NOMO-1 treated with dmso at 0.1 percent for 144 hours (cell line): Measurements from ENCODE around the gene NOX3.
"Not testable (repeated sequence)": the region's sequence is repeated elsewhere in the genome, so short reads cannot be mapped to it uniquely, and the experiment has no call there.

Source experiments
- DNase-seq: peaks from one replicate; lab custom pipeline; 2025; ENCODE audit not compliant: unreplicated experiment; lab: John Stamatoyannopoulos, UW

Gene NOX3

GRCh38 chr6:155373276-155373675 is 82.4 kb downstream of the NOX3 start:
- DNase-seq: no peak

GRCh38 chr6:155372256-155372655 is 83.4 kb downstream of the NOX3 start:
- no peak for DNase-seq

DNA sequence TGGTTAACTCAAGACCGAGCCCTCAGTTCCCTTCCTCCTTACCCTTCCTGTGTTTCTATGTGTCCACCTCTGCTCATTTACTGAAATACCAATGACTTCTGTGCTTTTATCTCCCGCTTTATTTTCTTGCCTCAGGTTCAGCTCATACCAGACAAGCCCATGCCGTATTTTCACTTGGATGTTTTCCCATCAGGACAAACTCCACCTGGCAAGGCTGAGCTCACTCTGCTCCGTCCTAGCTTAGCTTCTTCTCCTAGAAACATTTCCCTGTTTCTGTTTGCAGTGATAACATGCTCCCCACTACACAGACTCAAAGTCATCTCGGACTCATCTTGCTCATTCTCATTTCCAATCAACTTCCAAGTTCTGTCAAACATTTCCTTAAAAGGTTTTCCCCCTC is 84.4 kb downstream of the NOX3 start:
- no peak for DNase-seq

- no peak for DNase-seq
These were observed 89.3 kb downstream of the NOX3 start for GRCh38 chr6:155366325-155366724.

DNA sequence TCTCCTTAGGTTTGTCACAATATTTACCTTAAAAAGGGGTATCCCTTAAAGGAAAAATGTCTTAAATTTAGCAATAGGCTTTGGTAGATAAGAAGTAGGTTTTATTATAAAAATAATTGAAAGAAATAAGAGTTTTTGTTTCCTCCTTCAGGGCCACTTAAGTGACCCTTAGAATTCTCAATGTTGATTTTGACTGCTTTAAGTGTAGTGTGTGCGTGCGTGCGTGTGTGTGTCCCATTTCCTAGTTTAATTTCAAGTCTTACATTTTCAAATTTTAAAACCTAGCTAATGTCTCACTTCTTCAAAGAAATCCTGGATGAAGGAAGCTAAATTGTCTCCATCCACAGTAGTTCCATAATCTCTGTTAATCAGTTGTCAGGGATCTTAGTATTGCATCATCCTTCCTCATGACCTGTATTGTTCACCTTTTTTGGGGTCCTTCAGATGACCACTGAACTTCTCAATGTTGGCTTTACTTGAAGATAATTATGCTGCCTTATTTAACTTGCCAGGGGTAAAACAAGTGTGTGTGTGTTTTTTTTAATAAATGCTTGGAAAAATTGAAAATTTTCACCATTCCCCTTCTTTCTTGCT is 90.7 kb downstream of the NOX3 start:
- DNase-seq: no peak

- DNase-seq: not testable (repeated sequence)
These were observed 91.6 kb downstream of the NOX3 start for GRCh38 chr6:155364021-155364420.

DNA sequence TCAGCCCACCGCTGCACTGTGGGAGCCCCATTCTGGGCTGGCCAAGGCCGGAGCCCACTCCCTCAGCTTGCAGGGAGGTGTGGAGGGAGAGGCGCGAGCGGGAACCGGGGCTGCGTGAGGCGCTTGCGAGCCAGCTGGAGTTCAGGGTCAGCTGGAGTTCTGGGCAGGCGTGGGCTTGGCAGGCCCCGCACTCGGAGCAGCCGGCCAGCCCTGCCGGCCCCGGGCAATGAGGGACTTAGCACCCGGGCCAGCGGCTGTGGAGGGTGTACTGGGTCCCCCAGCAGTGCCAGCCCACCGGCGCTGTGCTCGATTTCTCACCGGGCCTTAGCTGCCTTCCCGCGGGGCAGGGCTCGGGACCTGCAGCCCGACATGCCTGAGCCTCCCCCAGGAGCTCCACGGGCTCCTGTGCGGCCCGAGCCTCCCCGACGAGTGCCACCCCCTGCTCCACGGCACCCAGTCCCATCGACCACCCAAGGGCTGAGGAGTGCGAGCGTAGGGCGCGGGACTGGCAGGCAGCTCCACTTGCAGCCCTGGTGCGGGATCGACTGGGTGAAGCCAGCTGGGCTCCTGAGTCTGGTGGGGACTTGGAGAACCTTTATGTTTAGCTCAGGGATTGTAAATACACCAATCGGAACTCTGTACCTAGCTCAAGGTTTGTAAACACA is 92.5 kb downstream of the NOX3 start:
- DNase-seq: not testable (repeated sequence)

DNA sequence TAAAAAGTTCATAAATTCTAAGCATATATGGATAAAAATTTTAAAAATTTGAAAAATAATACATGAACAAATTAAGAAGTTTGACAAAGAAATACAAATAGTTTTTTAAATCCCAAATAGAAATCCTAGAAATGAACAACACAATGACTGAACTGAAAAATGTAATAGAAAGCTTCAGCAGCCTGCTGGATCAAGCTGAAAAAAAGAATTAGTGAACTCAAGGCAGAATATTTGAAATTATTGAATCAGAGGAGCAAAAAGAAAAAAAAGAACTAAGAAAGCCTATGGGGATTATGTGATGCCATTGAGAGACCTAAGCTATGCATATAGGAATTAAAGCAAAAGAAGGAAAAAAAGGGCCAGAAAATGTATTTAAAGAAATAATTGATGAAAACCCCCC is 101.5 kb downstream of the NOX3 start:
- no peak for DNase-seq

- no peak for DNase-seq
These were observed 102.8 kb downstream of the NOX3 start for GRCh38 chr6:155352811-155353210.

DNA sequence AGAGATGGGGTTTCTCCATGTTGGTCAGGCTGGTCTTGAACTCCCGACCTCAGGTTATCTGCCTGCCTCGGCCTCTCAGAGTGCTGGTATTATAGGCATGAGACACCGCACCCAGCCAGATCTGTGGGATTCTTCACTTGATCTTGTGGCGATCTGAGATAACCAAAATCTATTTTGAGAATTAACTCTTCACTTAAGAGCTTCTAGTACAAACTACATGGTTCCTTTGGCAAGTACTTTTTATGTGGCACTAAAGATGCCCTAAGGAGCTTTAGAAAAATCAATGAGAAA is 103.6 kb downstream of the NOX3 start:
- no peak for DNase-seq

DNA sequence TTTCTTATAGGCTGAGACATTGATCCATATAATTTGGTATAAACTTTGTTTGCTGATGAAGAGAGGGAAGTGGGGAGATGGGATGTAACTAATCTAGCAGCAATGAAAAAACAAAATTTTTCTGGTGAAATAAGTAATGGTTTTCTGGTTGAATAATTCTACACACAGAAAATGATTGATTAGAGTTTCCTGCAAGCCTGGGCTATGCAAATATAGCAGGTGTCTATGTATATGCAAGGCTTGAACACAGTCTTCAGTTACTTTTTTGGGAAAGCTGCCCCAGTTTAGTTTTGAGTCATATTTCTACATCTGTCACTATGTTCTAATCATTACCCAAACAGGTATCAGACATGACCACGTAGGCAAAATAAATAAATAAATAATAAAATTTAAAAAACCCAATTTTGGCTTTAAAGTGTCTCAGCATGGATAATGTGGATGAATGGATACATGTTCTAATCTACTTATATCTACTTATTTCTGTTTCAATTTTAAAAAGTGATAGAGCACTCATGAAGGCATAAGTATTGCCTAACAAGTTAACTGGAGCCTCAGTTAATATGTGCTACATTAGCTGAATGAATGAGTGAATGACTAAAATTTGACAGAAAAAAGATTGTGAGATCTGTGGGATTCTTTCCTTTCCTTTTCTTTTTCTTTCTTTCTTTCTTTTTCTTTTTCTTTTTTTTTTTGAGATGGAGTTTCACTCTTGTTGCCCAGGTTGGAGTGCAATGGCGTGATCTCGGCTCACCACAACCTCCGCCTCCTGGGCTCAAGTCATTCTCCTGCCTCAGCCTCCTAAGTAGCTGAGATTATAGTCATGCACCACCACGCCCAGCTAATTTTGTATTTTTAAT is 104.1 kb downstream of the NOX3 start:
- no peak for DNase-seq

- no peak for DNase-seq
These were observed 105.7 kb downstream of the NOX3 start for GRCh38 chr6:155349956-155350355.

DNA sequence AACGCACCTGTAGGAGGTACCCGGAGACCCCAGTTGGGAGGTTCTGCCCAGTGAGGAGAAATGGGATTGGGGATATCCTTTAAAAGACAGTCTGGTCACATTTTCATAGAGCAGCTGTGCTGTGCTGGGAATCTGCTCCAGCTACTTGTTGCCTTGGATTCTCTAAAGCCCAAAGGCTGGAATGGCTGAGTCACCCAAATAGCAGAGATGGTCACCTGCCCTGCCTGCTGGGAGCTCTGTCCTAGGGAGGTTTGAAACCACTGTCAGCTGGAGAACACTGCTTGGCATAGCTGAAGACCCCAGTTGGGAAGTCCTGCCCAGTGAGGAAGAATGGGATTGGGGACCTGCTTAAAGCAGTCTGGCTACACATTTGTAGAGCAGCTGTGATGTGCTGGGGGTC is 106.5 kb downstream of the NOX3 start:
- DNase-seq: no peak

DNA sequence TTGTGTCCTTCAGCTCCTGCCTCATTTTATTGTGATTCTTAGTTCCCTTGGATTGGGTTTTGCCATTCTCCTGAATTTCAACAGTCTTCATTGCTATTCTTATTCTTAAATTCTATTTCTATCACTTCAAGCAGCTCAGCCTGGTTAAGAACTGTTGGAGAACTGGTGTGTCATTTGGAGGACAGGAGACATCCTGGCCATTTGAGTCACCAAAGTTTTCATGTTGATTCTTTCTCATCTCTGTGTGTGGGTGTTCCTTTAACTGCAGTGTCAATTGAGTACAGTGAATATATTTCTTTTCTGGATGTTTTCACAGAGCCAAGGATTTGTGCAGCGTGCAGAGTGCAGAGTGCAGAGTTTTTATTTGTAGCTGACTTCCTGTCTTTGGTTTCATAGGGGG is 107.8 kb downstream of the NOX3 start:
- DNase-seq: no peak

GRCh38 chr6:155346957-155347356 is 108.7 kb downstream of the NOX3 start:
- DNase-seq: no peak
